ENCODE results near the gene CMKLR1.

CMKLR1 gene

GRCh38 chr12:108378926-108379325 lies 39.8 kb upstream of the CMKLR1 start:
- Histone ChIP-seq H3K79me2 (ENCODE audit: low read length) (no peaks in the 10 kb centered on the region), H3K9ac (ENCODE audit: low read length) (no peak overlapping the region), H3K27ac (ENCODE audit: low read length) (no peak overlapping the region), H3K4me1 (ENCODE audit: low read length) (no peaks in the 10 kb centered on the region), H3F3A (ENCODE audit: insufficient read depth, low read length) (no peaks in the 10 kb centered on the region), H3K4me2 (ENCODE audit: low read depth, low read length) (no peak overlapping the region), H3K4me3 (ENCODE audit: low read length) (no peak overlapping the region), H2AFZ (ENCODE audit: low read length) (no peak overlapping the region), H4K20me1 (ENCODE audit: insufficient read depth, low read length) (no peaks in the 10 kb centered on the region), H3K9me3 (replicated peaks; ENCODE audit: insufficient read depth, low read length) (no peaks in the 10 kb centered on the region), H3K9me2 (replicated peaks; ENCODE audit: insufficient read depth, low read length) (no peaks in the 10 kb centered on the region), H3K36me3 (replicated peaks; ENCODE audit: insufficient read depth, low read length) (no peaks in the 10 kb centered on the region), H3K27me3 (replicated peaks; ENCODE audit: insufficient read depth, low read length) (no peaks in the 10 kb centered on the region)
- DNase-seq = no peak
- TF ChIP-seq EZH2phosphoT487 (IDR thresholded peaks at IDR 0.05; ENCODE audit: low read length) (no peak), CTCF (IDR thresholded peaks at IDR 0.05; ENCODE audit: low read length) (no peak), EZH2 (optimal IDR thresholded peaks at IDR 0.05; ENCODE audit: low read depth, low read length) (no peak)

- no peaks in the 10 kb centered on the region for H3K4me1 ChIP-seq (ENCODE audit: low read length)
- no peak overlapping the region for H3K4me2 ChIP-seq (ENCODE audit: low read depth, low read length)
- DNase-seq = no peak
- no peak overlapping the region for H2AFZ ChIP-seq (ENCODE audit: low read length)
- H3K9me3 ChIP-seq (replicated peaks; ENCODE audit: insufficient read depth, low read length) = no peaks in the 10 kb centered on the region
- H3K9me2 ChIP-seq (replicated peaks; ENCODE audit: insufficient read depth, low read length) = no peaks in the 10 kb centered on the region
- no peak overlapping the region for H3K4me3 ChIP-seq (ENCODE audit: low read length)
- H3K27ac ChIP-seq (ENCODE audit: low read length) = no peak overlapping the region
- H3K79me2 ChIP-seq (ENCODE audit: low read length) = no peaks in the 10 kb centered on the region
- no peaks in the 10 kb centered on the region for H3K27me3 ChIP-seq (replicated peaks; ENCODE audit: insufficient read depth, low read length)
- TF ChIP-seq CTCF (IDR thresholded peaks at IDR 0.05; ENCODE audit: low read length) (no peak), EZH2phosphoT487 (IDR thresholded peaks at IDR 0.05; ENCODE audit: low read length) (no peak), EZH2 (optimal IDR thresholded peaks at IDR 0.05; ENCODE audit: low read depth, low read length) (no peak)
- H3F3A ChIP-seq (ENCODE audit: insufficient read depth, low read length) = no peaks in the 10 kb centered on the region
- H3K36me3 ChIP-seq (replicated peaks; ENCODE audit: insufficient read depth, low read length) = no peaks in the 10 kb centered on the region
- H4K20me1 ChIP-seq (ENCODE audit: insufficient read depth, low read length) = no peaks in the 10 kb centered on the region
- H3K9ac ChIP-seq (ENCODE audit: low read length) = no peak overlapping the region
Observed at GRCh38 chr12:108377260-108377659, 38.1 kb upstream of the CMKLR1 start.

DNA sequence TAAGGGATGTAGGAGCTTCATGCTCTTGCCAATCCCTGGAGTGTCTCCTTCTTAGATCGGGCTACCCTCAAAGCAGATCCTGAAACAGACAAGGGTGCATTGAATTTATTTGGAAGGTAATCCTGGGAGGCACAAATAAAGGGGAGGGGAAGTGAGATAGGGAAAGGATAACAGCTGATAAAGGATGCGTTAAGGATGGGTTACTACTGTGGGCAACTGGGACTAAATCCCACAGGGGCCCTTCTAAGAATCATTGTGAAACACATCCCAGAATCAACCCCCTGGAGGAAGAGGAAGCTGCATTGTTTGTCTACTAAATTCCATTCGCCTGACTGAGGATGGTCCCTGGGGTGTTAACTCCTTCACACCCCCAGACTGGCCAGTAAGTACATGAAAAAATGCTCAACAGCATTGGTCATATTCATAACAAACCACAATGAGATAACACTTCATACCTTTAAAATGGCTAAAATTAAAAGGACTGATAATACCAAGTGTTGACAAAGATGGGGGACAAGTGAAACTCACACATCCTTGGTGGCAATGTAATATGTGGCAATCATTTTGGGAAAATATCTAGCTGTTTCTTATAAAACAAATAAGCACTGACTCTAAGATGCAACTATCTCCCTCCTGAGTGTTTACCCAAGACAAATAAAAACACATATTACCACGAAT lies 37.0 kb upstream of the CMKLR1 start:
- no peaks in the 10 kb centered on the region for H4K20me1 ChIP-seq (ENCODE audit: insufficient read depth, low read length)
- H3K36me3 ChIP-seq (replicated peaks; ENCODE audit: insufficient read depth, low read length) = no peaks in the 10 kb centered on the region
- H3K27ac ChIP-seq (ENCODE audit: low read length) = no peak overlapping the region
- H3K4me3 ChIP-seq (ENCODE audit: low read length) = no peak overlapping the region
- no peaks in the 10 kb centered on the region for H3K9me2 ChIP-seq (replicated peaks; ENCODE audit: insufficient read depth, low read length)
- no peaks in the 10 kb centered on the region for H3K27me3 ChIP-seq (replicated peaks; ENCODE audit: insufficient read depth, low read length)
- no peaks in the 10 kb centered on the region for H3K4me1 ChIP-seq (ENCODE audit: low read length)
- H2AFZ ChIP-seq (ENCODE audit: low read length) = no peak overlapping the region
- H3K79me2 ChIP-seq (ENCODE audit: low read length) = no peaks in the 10 kb centered on the region
- no peak overlapping the region for H3K4me2 ChIP-seq (ENCODE audit: low read depth, low read length)
- DNase-seq = no peak
- H3K9ac ChIP-seq (ENCODE audit: low read length) = no peak overlapping the region
- TF ChIP-seq EZH2phosphoT487 (IDR thresholded peaks at IDR 0.05; ENCODE audit: low read length) (no peak), EZH2 (optimal IDR thresholded peaks at IDR 0.05; ENCODE audit: low read depth, low read length) (no peak), CTCF (IDR thresholded peaks at IDR 0.05; ENCODE audit: low read length) (no peak)
- H3K9me3 ChIP-seq (replicated peaks; ENCODE audit: insufficient read depth, low read length) = no peaks in the 10 kb centered on the region
- H3F3A ChIP-seq (ENCODE audit: insufficient read depth, low read length) = no peaks in the 10 kb centered on the region

Data from MM.1S (cell line).